Erythroblast (primary cell): ENCODE data around the gene ZNF418.

Source experiments
- GATA1 ChIP-seq: IDR thresholded peaks from 2 replicates; pipeline ENCODE4 v1.6.1; 2011; ENCODE audit warnings: low read depth, mild to moderate bottlenecking, control low read depth, low read length, moderate library complexity
- POLR2A ChIP-seq: IDR thresholded peaks from 2 replicates; pipeline ENCODE4 v1.6.1; 2011; ENCODE audit warnings: mild to moderate bottlenecking, low read length

GRCh38 chr19:57949702-57950101, 14.5 kb upstream of the ZNF418 start:
- no peak for TF ChIP-seq POLR2A
- no peak for TF ChIP-seq GATA1
